GM12872 (cell line): ENCODE measurements around the gene L1CAM.

ENCODE experiments used
- CTCF ChIP-seq: IDR thresholded peaks from 3 replicates; pipeline ENCODE4 v1.5.1; 2011; ENCODE audit warnings: low read depth, mild to moderate bottlenecking, low read length, moderate library complexity; ENCODE audit not compliant: insufficient read depth

Gene L1CAM

GRCh38 chrX:153922932-153923857 lies 37.2 kb upstream of the L1CAM start:
- TF ChIP-seq CTCF, result peak; percentile 41; the same call in 2 of the 3 replicates

- TF ChIP-seq CTCF, result no peak
These were observed 35.8 kb upstream of the L1CAM start for GRCh38 chrX:153921511-153922446.

- no peak for TF ChIP-seq CTCF
These were observed 35.1 kb upstream of the L1CAM start for GRCh38 chrX:153921070-153921469.

- TF ChIP-seq CTCF, result no peak
These were observed 34.6 kb upstream of the L1CAM start for GRCh38 chrX:153920546-153920945.

GRCh38 chrX:153919281-153919680 lies 33.3 kb upstream of the L1CAM start:
- no peak for TF ChIP-seq CTCF

GRCh38 chrX:153917869-153918268 lies 31.9 kb upstream of the L1CAM start:
- no peak for TF ChIP-seq CTCF

- TF ChIP-seq CTCF, result no peak
These were observed 27.7 kb upstream of the L1CAM start for GRCh38 chrX:153913701-153914100.
